ENCODE data around the gene MBOAT1.

- no peak for TF ChIP-seq CTCF (IDR thresholded peaks at IDR 0.05)
- TF ChIP-seq POLR2A (IDR thresholded peaks at IDR 0.05), result no peak
Observed at GRCh38 chr6:20192625-20193024, 19.6 kb downstream of the MBOAT1 start.

Measured in uterus (tissue), 2 donors.